Stimulated activated CD4-positive, alpha-beta T cell treated with anti-CD3 and anti-CD28 coated beads, Interleukin-15, amount 100 ng/mL, for 48 hours (primary cell): ENCODE measurements around the gene NUBPL.
"Not testable (repeated sequence)": the region's sequence is repeated elsewhere in the genome, so short reads cannot be mapped to it uniquely, and the experiment has no call there.

Source experiments
- DNase-seq, 2 donors: peaks; one replicate each; pipeline ENCODE4 v3.0.0-alpha.2; 2020; ENCODE audit warnings: low read depth in 2 of 2

The NUBPL gene

GRCh38 chr14:31672709-31673108 is 111.5 kb downstream of the NUBPL start:
- no peak for DNase-seq

GRCh38 chr14:31677052-31677451 is 115.8 kb downstream of the NUBPL start:
- no peak for DNase-seq

DNA sequence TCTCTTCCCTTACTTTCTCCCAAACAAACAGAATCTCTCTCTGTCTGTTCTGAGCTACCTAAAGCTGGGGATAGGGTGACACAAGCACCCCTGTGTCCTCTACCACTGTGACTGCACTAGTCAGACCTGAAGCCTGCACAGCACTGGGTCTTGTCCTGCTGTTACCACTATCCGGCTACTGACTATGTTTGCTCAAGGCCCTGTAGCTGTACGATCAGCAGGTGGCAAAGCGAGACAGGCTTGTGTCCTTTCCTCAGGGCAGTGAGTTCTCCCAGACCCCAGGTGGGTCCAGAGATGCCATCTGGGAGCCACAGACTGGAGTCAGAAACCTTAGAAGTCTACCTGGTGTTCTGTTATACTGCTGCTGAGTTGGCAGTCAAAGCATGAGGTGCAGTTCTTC is 116.4 kb downstream of the NUBPL start:
- DNase-seq, result no peak

DNA sequence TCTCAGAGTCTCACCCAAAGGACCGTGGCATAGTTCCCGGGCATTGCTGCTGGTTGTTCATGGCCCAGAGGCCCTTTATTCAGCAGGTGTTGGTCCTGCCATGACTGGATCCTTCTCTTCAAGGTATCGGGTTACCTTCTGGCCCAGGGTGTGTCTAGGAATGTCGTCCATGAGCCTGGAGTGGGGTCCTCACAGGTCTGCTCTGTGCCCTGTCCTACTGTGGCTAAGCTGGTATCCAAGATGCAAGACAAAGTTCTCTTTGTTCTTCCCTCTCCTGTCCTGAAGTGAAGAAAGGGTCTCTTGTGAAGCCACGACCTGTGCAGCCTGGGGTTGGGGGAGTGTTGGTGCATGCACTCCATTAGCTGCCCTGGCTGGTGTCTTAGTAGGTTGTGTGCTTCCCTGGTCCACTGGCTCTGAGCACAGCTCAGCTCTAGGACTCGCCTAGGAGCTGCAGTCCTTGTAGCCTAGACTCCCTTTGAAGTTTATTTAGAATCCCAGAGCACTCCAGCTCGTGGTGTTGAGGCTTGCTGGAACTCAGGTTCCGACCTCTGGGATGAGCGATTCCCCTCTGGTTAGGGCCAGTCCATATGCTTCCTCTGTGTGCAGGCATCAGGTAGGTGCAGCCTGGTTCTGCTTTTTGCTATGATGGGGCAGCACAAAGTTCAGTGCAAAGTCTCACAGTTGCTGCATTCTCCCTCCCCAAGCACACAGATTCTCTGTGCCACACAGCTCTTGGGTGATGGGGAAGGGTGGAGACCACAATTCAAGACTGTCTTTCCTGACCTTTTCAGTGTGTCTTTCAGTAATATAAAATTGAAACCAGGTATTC is 117.4 kb downstream of the NUBPL start:
- DNase-seq, result no peak

- DNase-seq, result no peak
Measured at GRCh38 chr14:31682768-31683167, 121.6 kb downstream of the NUBPL start.

DNA sequence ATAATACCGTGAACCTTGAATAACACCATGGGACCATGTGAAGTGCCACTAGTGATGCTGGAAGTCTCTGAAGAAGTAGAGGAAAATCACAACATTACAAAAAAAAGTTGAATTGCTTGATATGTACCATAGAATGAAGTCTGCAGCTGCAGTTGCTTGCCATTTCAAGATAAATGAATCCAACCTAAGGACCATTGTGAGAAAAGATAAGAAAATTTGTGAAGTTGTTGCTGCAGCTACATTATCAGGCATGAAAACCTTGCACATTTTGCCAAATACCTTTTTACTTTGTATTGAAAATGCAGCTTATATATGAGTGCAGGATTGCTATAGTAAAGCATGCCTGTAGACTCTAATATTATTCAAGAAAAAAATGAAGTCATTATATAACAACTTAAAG is 126.5 kb downstream of the NUBPL start:
- DNase-seq, result no peak

DNA sequence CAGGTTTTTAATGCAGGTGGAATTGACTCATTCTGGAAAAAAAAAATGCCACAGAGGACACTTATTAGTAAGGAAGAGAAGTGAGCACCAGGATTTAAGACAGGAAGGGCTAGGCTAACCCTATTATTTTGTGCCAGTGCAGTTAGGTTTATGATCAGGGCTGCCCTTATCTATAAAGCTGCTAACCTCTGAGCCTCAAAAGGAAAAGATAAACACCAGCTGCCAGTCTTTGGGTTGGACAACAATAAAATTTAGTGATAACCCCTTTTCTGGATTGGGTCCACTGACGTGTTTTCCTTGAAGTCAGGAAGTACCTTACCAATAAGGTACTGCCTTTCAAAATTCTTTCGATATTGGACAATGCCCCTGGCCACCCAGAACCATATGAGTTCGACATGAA is 128.9 kb downstream of the NUBPL start:
- DNase-seq, result no peak

- DNase-seq, result no peak
Measured at GRCh38 chr14:31692376-31692781, 131.2 kb downstream of the NUBPL start.

DNA sequence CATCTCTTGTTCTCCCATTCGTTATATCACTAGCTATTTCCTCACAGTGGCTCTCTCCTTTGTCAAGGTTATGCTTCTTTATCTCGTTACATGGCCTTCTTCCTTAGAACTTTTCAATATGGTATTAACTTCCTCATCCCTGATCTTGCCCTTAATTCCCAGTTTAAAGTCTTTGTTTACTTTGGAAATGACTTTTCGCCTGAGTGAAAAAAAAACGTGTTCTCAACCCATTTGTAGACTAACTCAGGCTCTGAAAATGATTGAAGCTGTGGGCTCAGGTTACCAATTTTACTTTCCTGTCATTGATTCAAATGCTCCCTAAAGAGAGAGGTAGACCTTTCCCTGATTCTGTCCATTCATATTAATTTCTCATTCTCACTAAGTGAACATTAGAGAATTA is 135.2 kb downstream of the NUBPL start:
- DNase-seq, result no peak

DNA sequence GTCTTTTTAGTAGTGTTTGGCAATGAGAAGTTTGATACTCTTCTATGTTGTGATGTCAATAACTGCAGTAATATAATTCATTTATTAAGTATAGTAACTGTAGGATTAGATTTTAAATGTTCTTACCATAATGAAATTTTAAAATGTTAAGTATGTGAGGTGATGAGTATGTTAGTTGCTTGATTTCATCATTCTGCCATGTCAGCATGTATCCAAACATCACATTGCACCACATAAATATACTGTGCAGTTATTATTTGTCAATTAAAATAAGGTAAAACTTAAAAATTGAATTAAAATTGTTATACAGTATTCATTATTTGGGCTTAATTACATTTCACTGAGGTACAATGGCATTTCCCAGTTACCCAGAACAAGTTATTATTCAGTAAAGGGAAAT is 138.6 kb downstream of the NUBPL start:
- DNase-seq, result no peak

DNA sequence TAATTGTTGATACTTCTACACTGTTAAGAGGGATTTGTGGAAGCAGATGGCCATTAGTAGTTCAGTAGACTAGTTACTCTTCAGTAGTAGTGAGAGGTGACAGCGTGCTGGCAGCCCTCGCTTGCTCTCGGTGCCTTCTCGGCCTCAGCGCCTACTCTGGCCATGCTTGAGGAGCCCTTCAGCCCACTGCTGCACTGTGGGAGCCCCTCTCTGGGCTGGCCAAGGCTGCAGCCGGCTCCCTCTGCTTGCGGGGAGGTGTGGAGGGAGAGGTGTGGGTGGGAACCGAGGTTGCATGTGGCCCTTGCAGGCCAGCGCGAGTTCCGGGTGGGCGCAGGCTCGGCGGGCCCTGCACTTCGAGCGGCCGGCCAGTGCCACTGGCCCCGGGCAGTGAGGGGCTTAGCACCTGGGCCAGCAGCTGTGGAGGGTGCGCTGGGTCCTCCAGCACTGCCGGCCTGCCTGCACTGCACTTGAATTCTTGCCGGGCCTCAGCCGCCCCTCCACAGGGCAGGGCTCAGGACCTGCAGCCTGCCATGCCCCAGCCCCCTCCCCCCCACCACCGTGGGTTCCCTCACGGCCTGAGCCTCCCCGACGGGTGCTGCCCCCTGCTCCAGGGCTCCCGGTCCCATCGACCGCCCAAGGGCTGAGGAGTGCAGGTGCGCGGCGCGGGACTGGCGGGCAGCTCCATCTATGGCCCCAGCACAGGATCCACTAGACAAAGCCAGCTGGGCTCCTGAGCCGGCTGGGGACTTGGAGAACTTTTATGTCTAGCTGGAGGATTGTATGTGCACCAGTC is 139.3 kb downstream of the NUBPL start:
- no peak for DNase-seq

DNA sequence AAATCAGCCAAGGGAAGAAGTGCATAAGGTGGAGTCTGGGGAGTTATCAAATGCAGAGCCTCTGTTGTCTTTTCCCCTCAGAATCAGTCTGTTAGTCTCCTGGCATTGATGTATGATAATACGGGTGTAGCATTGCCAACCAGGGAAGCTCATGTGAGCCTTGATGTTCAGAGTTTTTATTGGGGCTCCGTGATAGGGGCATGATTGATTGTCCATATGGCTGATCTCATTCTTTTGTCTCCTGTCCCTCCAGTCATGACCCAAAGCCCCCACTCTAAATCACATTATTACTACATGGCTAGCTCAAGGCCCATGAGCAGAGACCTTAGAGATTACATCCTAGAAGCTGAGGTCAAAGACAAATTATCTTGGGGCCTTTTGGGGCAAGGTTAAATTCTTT is 140.9 kb downstream of the NUBPL start:
- no peak for DNase-seq

- no peak for DNase-seq
Measured at GRCh38 chr14:31703056-31703455, 141.9 kb downstream of the NUBPL start.

DNA sequence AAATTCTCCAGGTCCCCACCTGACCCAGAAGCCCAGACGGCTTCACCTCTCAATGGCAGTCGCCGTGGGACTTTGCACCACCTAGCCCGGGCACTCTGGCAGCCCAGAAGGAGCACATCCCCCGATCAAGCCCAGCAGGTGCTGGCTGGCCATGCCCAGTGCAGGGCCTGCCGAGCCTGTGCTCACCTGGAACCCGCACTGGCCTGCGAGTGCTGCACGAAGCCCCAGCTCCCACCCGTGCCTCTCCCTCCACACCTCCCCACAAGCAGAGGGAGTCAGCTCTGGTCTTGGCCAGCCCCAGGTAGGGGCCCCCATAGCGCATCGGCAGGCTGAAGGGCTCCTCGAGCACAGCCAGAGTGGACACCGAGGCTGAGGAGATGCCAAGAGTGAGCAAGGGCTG is 144.5 kb downstream of the NUBPL start:
- DNase-seq, result no peak

DNA sequence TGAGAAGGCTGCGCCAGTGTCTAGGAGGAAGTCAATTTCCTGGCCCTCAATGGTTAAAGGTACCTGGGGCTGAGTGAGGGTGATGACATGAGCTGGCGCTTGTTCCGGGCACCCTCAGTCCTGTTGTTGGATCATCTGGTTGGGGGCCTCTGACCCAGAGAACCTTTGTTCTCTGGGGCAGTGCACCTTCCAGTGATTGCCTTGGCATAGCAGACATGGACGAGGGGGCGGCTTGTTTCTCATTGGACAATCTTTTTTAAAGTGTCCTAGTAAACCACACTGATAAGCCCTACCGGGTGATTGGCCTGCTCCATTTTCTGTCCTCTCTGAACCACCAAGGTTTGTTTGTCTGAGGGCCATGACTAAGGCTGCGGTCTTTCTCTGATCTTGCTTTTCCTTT is 147.5 kb downstream of the NUBPL start:
- not testable (repeated sequence) for DNase-seq

DNA sequence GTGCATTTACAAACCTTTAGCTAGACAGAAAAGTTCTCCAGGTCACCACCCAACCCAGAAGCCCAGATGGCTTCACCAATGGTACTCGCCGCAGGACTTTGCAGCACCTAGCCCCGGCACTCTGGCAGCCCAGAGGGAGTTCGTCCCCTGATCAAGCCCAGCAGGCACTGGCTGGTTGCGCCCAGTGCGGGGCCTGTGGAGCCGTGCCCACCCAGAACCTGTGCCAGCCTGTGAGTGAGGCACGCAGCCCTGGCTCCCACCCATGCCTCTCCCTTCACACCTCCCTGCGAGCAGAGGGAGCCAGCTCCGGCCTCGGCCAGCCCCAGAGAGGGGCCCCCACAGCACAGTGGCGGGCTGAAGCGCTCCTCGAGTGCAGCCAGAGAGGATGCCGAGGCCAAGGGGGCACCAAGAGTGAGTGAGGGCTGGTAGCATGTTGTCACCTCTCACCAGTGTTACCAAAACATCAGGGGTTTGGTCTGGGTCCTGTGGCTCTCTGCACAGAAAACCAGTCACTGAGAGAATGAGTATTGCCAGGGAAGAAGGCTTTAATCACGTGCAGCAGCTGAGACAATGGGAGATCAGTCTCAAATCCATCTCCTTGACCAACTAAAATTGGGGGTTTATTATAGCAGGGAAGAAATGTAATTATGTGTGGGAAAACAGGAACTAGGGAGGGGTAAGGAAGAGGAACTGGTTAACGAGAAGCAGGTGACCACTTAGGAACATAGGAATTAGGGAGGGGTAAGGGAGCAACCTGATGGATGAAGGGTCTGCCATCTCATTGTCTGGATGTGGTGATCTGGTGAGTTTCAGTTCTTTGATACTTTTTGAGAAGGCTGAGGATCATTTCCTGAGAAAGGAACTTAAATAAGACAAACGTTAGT is 151.3 kb downstream of the NUBPL start:
- DNase-seq, result no peak

DNA sequence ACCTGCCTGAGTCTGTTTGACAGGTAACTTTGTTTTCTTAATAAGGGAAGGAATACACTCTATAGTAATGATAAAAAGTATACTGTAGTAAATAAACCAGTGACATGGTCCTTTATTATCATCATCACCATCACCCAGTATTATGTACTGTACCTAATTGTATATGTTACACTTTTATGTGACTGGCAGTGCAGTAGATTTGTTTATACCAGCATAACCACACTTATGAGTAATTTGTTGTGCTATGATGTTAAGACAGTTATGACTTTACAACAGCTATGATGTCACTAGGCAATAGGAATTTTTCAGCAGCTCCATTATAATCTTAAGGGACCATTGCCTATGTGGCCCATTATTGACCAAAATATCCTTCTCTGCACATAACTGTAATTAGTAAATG is 155.0 kb downstream of the NUBPL start:
- DNase-seq, result no peak

DNA sequence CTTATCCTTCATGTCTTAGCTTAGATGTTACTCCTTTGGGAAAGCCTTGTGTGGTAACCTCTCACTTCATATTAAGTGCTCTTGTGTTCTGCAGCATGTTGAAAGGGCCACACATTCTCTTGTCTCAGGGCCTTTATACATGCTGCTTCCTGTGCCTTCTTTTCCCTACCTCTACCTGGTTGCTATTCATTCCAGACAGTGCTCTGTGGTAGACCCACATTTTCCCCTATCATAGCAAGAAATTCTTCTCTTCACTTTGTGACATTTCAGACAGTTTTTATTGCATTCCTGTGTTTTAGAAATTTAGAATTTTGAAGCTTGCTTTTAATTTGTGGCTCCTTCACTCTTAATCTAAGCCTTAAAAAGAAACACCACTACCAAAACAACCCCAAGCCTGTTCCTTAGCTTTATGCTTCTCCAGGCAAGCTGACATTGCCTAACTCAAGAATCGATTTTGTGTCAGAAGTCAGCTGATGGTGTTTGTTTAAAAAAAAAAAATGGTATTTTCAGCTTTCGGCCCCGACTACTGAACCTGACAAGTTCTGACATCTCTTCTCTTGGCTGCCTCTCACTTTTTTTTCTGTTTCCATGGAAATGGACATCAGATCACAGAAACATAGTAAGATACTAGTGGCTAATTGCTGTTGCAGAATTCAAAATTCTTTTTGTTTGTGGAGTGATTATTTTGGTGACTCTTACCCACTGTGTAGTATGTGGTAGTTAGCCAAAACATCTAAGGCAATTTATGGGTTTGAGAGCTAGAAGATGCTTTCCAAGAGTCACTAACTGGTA is 156.3 kb downstream of the NUBPL start:
- no peak for DNase-seq

- no peak for DNase-seq
Measured at GRCh38 chr14:31718585-31718984, 157.4 kb downstream of the NUBPL start.

DNA sequence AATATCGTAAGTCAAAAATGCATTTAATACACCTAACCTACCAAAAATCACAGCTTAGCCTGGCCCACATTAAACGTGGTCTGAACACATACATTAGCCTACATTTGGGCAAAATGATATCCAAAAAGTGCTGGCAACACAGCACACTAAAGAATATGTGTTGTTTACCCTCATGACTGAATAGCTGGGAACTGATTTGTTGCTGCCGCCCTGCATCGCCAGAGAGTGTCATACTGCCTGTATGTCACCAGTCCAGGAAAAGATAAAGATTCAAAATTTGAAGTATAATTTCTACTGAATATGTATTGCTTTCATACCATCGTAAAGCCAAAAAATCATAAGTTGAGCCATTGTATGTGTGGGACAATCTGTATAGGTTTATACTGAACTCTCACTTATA is 157.8 kb downstream of the NUBPL start:
- no peak for DNase-seq

GRCh38 chr14:31726337-31726736 is 165.1 kb downstream of the NUBPL start:
- no peak for DNase-seq
